Upper lobe of left lung (tissue), 4 donors: ENCODE data around the gene FOSL2.

Experiments used
- POLR2AphosphoS5 ChIP-seq, 2 donors: sonication (generic); formaldehyde crosslinking; IDR thresholded peaks; one replicate each; pipeline ENCODE4 v1.5.1; 2017; ENCODE audit warnings: antibody characterized with exemption in 2 of 2
- TF ChIP-seq, protein P1 (sequence below), 6 experiments: fragments of 450-650 bp in 4 of 6; fragments of 200-600 bp in 2 of 6; sonication (generic) in 2 of 6; IDR thresholded peaks; one replicate each; pipeline ENCODE4 v1.5.1; 2016 to 2019; ENCODE audit warnings: antibody characterized with exemption in 6 of 6

DNA sequence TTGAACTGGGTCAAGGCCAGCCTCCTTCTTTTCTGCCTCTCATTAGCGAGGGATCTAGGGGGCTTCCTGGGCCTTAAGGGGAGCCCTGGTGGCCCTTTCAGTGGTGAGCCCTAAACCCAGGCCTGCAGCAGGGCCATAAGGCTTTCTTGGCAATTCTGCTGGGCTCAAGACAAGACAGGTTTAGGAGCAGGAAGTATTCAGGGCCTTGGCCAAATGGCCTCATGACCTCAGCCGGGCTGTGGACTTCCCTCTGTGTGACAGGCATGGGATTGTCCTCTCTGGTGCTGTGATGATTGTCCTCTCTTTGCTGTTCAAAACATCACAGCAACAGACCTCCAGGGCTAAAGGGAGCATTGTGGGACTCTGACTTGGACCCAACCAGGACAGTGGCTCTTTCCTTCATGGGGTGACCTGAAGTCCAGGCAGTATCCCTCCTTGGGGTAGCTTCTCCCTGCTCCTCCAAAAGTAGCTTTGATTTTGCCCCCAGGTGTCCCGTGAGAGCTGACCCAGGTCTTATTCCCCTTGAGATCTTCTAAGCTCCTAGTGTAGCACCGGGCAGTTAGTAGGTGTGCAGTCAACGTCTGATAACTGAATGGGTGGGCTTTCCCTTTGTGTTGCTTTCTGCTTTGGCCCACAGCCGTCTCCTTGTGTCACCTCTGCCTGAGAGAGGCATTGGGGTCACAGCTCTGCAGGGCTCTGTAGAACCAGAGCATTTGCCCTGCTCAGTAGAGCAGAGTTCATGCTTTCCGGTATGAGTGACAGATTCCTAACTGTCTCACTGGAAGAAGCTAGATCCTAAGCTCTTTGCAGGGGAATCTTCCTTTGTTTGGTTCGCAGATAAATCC, 14.7 kb downstream of the FOSL2 start:
- TF ChIP-seq, protein P1, sequence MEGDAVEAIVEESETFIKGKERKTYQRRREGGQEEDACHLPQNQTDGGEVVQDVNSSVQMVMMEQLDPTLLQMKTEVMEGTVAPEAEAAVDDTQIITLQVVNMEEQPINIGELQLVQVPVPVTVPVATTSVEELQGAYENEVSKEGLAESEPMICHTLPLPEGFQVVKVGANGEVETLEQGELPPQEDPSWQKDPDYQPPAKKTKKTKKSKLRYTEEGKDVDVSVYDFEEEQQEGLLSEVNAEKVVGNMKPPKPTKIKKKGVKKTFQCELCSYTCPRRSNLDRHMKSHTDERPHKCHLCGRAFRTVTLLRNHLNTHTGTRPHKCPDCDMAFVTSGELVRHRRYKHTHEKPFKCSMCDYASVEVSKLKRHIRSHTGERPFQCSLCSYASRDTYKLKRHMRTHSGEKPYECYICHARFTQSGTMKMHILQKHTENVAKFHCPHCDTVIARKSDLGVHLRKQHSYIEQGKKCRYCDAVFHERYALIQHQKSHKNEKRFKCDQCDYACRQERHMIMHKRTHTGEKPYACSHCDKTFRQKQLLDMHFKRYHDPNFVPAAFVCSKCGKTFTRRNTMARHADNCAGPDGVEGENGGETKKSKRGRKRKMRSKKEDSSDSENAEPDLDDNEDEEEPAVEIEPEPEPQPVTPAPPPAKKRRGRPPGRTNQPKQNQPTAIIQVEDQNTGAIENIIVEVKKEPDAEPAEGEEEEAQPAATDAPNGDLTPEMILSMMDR (IDR thresholded peaks at IDR 0.05): no peak
- no peak for TF ChIP-seq POLR2AphosphoS5 (IDR thresholded peaks at IDR 0.05)
